A673 (cell line): ENCODE results near the gene PRKCH. TPM values are rescaled to one million over a fixed set of nuclear protein-coding genes. Genes with fewer than 3 reads are reported as not detected.

ENCODE experiments used
- BruUV-seq: library from RNA; stranded (reverse); fragments of 400-500 nt; replicated peaks from 2 replicates; lab custom pipeline; 2021; lab: Mats Ljungman, UMichigan
- CTCF ChIA-PET: fragments of 300-600 bp; sonication (Branson Sonifier 250); formaldehyde crosslinking; loops from one replicate; lab custom pipeline; 2022; ENCODE audit warnings: antibody characterized with exemption; lab: Charles Lee
- POLR2A ChIA-PET: fragments of 300-600 bp; sonication (Branson Sonifier 250); formaldehyde crosslinking; loops from one replicate; lab custom pipeline; 2022; ENCODE audit warnings: antibody characterized with exemption; ENCODE audit not compliant: low non-redundant PET; lab: Charles Lee
- DNase-seq: peaks from one replicate; pipeline ENCODE4 v3.0.0-alpha.2; 2015; ENCODE audit warnings: low spot score
- H3K27ac ChIP-seq: fragments of 200-600 bp; sonication (generic); 2 replicates; pipeline ENCODE4 v1.5.1; 2016; ENCODE audit warnings: mixed run types, low read depth, mild to moderate bottlenecking, mixed read lengths, antibody characterized with exemption, low read length; ENCODE audit not compliant: poor library complexity, severe bottlenecking
- H3K27me3 ChIP-seq: fragments of 200-600 bp; sonication (generic); replicated peaks from 2 replicates; pipeline ENCODE4 v1.6.1; 2017; ENCODE audit warnings: mixed run types, low read depth, mild to moderate bottlenecking, mixed read lengths, antibody characterized with exemption, low read length; ENCODE audit not compliant: insufficient read depth, poor library complexity
- H3K36me3 ChIP-seq: fragments of 200-600 bp; sonication (generic); 2 replicates; pipeline ENCODE4 v1.6.1; 2016; ENCODE audit warnings: mixed run types, mild to moderate bottlenecking, mixed read lengths, antibody characterized with exemption, low read length; ENCODE audit not compliant: insufficient read depth, poor library complexity, severe bottlenecking
- H3K4me1 ChIP-seq: fragments of 200-600 bp; sonication (generic); 2 replicates; pipeline ENCODE4 v1.6.1; 2017; ENCODE audit warnings: mixed run types, mild to moderate bottlenecking, mixed read lengths, antibody characterized with exemption, low read length; ENCODE audit not compliant: insufficient read depth, poor library complexity, severe bottlenecking
- H3K4me3 ChIP-seq: fragments of 200-600 bp; sonication (generic); 2 replicates; pipeline ENCODE4 v1.5.1; 2016; ENCODE audit warnings: low read depth, mixed run types, mild to moderate bottlenecking, mixed read lengths, low read length; ENCODE audit not compliant: poor library complexity, severe bottlenecking
- H3K9me3 ChIP-seq: fragments of 200-600 bp; sonication (generic); 2 replicates; pipeline ENCODE4 v1.6.1; 2016; ENCODE audit warnings: mixed run types, low read depth, mild to moderate bottlenecking, mixed read lengths, antibody characterized with exemption, low read length; ENCODE audit not compliant: poor library complexity, severe bottlenecking
- EZH2 ChIP-seq: fragments of 200-600 bp; sonication (generic); IDR thresholded peaks from 2 replicates; pipeline ENCODE4 v1.6.1; 2017; ENCODE audit warnings: borderline replicate concordance, low read depth, mild to moderate bottlenecking, mixed read lengths, antibody characterized with exemption, low read length; ENCODE audit not compliant: poor library complexity, severe bottlenecking
- intact Hi-C: fragments of 100-400 bp; cut with micrococcal nuclease; formaldehyde crosslinking; loops from one replicate; pipeline ENCODE4 v1.10.0; 2022; ENCODE audit not compliant: unreplicated experiment
- total RNA-seq: library from RNA; stranded (reverse); gene quantifications from 2 replicates; pipeline ENCODE4 v1.2.3, GENCODE V29; 2021
- TF ChIP-seq, protein P1 (sequence below): fragments of 300-800, 200-600 bp; sonication (generic); conservative IDR thresholded peaks from 2 replicates; pipeline ENCODE4 v1.5.1; 2017; ENCODE audit warnings: low read depth, mild to moderate bottlenecking, antibody characterized with exemption, low read length, moderate library complexity, mixed read lengths

The PRKCH gene
- total RNA-seq, 1 experiment from 2014 or later, result 1.8 TPM

DNA sequence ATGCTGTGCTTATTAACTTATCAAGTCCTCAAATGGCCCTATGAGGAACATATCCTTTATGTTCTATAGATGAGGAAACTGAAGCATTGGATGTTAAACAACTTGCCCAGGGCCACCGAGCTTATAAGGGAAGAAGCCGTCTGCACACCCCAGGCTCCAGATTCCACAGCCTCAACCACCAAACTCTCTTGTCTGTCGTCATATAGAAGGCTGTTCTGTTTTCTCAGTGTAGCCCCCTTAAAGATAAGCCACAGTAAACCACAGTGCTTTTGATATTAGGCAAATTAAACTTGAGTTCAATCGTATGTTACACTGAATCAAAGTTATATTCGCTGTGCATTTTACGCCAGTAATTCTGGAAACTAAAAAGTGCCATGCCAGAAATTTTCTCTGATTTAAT, 116.7 kb downstream of the PRKCH start:
- H3K4me3 ChIP-seq, result no peak overlapping the region
- TF ChIP-seq, protein P1, sequence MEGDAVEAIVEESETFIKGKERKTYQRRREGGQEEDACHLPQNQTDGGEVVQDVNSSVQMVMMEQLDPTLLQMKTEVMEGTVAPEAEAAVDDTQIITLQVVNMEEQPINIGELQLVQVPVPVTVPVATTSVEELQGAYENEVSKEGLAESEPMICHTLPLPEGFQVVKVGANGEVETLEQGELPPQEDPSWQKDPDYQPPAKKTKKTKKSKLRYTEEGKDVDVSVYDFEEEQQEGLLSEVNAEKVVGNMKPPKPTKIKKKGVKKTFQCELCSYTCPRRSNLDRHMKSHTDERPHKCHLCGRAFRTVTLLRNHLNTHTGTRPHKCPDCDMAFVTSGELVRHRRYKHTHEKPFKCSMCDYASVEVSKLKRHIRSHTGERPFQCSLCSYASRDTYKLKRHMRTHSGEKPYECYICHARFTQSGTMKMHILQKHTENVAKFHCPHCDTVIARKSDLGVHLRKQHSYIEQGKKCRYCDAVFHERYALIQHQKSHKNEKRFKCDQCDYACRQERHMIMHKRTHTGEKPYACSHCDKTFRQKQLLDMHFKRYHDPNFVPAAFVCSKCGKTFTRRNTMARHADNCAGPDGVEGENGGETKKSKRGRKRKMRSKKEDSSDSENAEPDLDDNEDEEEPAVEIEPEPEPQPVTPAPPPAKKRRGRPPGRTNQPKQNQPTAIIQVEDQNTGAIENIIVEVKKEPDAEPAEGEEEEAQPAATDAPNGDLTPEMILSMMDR, result no peak
- no peak for TF ChIP-seq EZH2
- POLR2A ChIA-PET, result no interaction called here
- no peaks in the 10 kb centered on the region for H3K27me3 ChIP-seq
- H3K27ac ChIP-seq, result peak overlapping the region; percentile 1
- intact Hi-C loops, result no loop called here
- CTCF ChIA-PET, result no interaction called here
- no TSS peak for BruUV-seq
- no peaks in the 10 kb centered on the region for H3K9me3 ChIP-seq
- H3K36me3 ChIP-seq, result no peaks in the 10 kb centered on the region
- DNase-seq, result no peak
- peaks cover 35% of the 10 kb centered on the region for H3K4me1 ChIP-seq

DNA sequence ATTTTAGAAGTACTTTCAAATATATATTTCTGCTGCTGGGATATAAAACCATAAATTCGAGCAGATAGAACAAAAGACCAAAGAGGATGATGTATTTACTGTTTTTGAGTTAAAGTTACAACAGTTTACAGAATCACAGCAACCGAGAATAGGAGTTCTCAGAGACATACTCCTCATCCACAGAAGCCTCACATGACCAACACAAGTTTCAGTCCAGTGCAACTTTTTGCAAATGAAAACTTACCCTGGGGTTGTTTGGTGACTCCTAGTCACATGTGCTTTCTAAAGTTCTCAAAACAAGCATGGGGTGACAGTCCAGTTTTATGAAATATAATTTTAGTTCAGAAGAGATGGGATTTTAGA, 117.1 kb downstream of the PRKCH start:
- no TSS peak for BruUV-seq
- H3K9me3 ChIP-seq, result no peaks in the 10 kb centered on the region
- intact Hi-C loops, result no loop called here
- H3K27ac ChIP-seq, result peak overlapping the region; percentile 1
- peaks cover 35% of the 10 kb centered on the region for H3K4me1 ChIP-seq
- no peaks in the 10 kb centered on the region for H3K36me3 ChIP-seq
- POLR2A ChIA-PET, result interaction anchor here (0.8 kb wide), 1 partner anchor 12 kb away, joined by 6 read pairs; no protein-coding TSS in a partner anchor
- CTCF ChIA-PET, result interaction anchor here (0.8 kb wide), 1 partner anchor 33 kb away, joined by 4 read pairs; no protein-coding TSS in a partner anchor
- no peaks in the 10 kb centered on the region for H3K27me3 ChIP-seq
- H3K4me3 ChIP-seq, result no peak overlapping the region
- TF ChIP-seq, protein P1, result no peak
- no peak for TF ChIP-seq EZH2
- no peak for DNase-seq

DNA sequence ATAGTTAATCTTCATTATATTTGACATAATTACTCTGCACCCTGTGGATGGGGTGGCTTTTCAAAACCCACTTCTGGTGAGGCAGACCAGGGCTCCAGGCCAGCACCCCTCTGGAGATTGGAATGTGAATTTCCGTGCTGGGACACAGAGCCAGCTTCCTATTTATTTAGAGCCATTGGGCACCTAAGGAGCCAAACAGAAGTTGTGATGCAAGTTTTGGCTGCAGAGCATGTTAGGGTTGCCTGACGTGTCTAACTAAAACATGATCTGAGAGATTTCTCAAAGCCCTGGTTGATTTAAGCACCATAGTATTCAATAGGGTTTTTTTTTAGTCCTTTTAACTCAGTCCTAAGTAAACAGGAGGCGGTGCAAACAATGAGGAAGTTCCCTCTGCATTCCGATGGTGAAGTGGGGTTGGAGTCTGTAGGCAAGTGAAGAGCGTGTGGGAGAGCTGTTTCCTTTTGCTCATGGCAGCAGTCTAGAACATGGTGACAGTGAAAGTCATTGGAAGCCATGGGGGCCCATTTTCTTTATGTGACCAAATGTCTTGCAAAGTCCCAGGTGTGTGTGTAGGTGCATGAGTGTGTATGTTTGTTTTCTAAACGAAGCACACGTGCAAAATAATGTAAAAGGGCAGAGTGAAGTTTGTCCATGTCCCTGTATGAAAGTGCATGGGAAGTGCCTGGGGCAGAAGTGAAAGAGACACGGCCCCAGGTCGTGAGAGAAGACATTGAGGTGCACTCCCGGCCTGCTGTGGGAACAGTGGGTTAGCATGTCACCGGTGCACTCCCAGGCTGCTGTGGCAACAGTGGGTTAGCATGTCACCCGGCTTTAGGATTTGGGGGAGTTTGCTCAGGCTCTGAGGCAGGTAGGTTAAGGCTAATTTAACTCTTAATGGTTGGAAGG, 117.7 kb downstream of the PRKCH start:
- Histone ChIP-seq H3K4me1 (peaks cover 31% of the 10 kb centered on the region), H3K36me3 (no peaks in the 10 kb centered on the region), H3K27ac (peak overlapping the region; percentile 65), H3K9me3 (no peaks in the 10 kb centered on the region), H3K4me3 (peak overlapping the region; percentile 5), H3K27me3 (no peaks in the 10 kb centered on the region)
- ChIA-PET POLR2A (interaction anchor here (0.8 kb wide), 1 partner anchor 12 kb away, joined by 6 read pairs; no protein-coding TSS in a partner anchor), CTCF (interaction anchor here (0.8 kb wide), 1 partner anchor 32 kb away, joined by 4 read pairs; no protein-coding TSS in a partner anchor)
- BruUV-seq, result no TSS peak
- DNase-seq, result peak; percentile 87
- intact Hi-C loops, result no loop called here
- no peak for TF ChIP-seq EZH2
- TF ChIP-seq, protein P1, result no peak
